ENCODE measurements around the gene WDR87. TPM values are rescaled to one million over a fixed set of nuclear protein-coding genes. Genes with fewer than 3 reads are reported as not detected.
"Not testable (repeated sequence)": the region's sequence is repeated elsewhere in the genome, so short reads cannot be mapped to it uniquely, and the experiment has no call there.

WDR87 gene
- total RNA-seq, 1 donor from 2014 or later = not detected

- no peak for TF ChIP-seq CTCF (IDR thresholded peaks at IDR 0.05; ENCODE audit: unreplicated experiment)
- H3K27ac Mint-ChIP-seq (ENCODE audit: unreplicated experiment) = no peak overlapping the region
- H3K27me3 Mint-ChIP-seq (ENCODE audit: unreplicated experiment) = peaks cover 2% of the 10 kb centered on the region
- H3K9me3 Mint-ChIP-seq (ENCODE audit: unreplicated experiment) = no peaks in the 10 kb centered on the region
- H3K36me3 Mint-ChIP-seq (ENCODE audit: low read depth, unreplicated experiment) = no peaks in the 10 kb centered on the region
- H3K4me3 Mint-ChIP-seq (ENCODE audit: unreplicated experiment) = no peak overlapping the region
- no peak for DNase-seq (ENCODE audit: low spot score)
- H3K4me1 Mint-ChIP-seq (ENCODE audit: unreplicated experiment) = peaks cover 10% of the 10 kb centered on the region
Observed at GRCh38 chr19:37926711-37927110, 20.3 kb upstream of the WDR87 start.

GRCh38 chr19:37926255-37926654 is 19.9 kb upstream of the WDR87 start:
- no peaks in the 10 kb centered on the region for H3K9me3 Mint-ChIP-seq (ENCODE audit: unreplicated experiment)
- DNase-seq (ENCODE audit: low spot score) = no peak
- no peak overlapping the region for H3K4me3 Mint-ChIP-seq (ENCODE audit: unreplicated experiment)
- no peaks in the 10 kb centered on the region for H3K36me3 Mint-ChIP-seq (ENCODE audit: low read depth, unreplicated experiment)
- peaks cover 3% of the 10 kb centered on the region for H3K27me3 Mint-ChIP-seq (ENCODE audit: unreplicated experiment)
- TF ChIP-seq CTCF (IDR thresholded peaks at IDR 0.05; ENCODE audit: unreplicated experiment) = no peak
- H3K4me1 Mint-ChIP-seq (ENCODE audit: unreplicated experiment) = peaks cover 8% of the 10 kb centered on the region
- no peak overlapping the region for H3K27ac Mint-ChIP-seq (ENCODE audit: unreplicated experiment)

GRCh38 chr19:37925212-37925611 is 18.8 kb upstream of the WDR87 start:
- Mint-ChIP-seq H3K9me3 (ENCODE audit: unreplicated experiment) (no peaks in the 10 kb centered on the region), H3K36me3 (ENCODE audit: low read depth, unreplicated experiment) (no peaks in the 10 kb centered on the region), H3K27ac (ENCODE audit: unreplicated experiment) (no peak overlapping the region), H3K27me3 (ENCODE audit: unreplicated experiment) (peaks cover 5% of the 10 kb centered on the region), H3K4me1 (ENCODE audit: unreplicated experiment) (peaks cover 8% of the 10 kb centered on the region), H3K4me3 (ENCODE audit: unreplicated experiment) (peak overlapping the region; percentile 43)
- no peak for TF ChIP-seq CTCF (IDR thresholded peaks at IDR 0.05; ENCODE audit: unreplicated experiment)
- DNase-seq (ENCODE audit: low spot score) = no peak

GRCh38 chr19:37924573-37924972 is 18.2 kb upstream of the WDR87 start:
- H3K9me3 Mint-ChIP-seq (ENCODE audit: unreplicated experiment); H3K27ac Mint-ChIP-seq (ENCODE audit: unreplicated experiment); H3K27me3 Mint-ChIP-seq (ENCODE audit: unreplicated experiment); H3K4me1 Mint-ChIP-seq (ENCODE audit: unreplicated experiment); H3K36me3 Mint-ChIP-seq (ENCODE audit: low read depth, unreplicated experiment); H3K4me3 Mint-ChIP-seq (ENCODE audit: unreplicated experiment); DNase-seq (ENCODE audit: low spot score): not testable (repeated sequence)

- Mint-ChIP-seq H3K27me3 (ENCODE audit: unreplicated experiment) (peaks cover 5% of the 10 kb centered on the region), H3K4me1 (ENCODE audit: unreplicated experiment) (peaks cover 4% of the 10 kb centered on the region), H3K9me3 (ENCODE audit: unreplicated experiment) (no peaks in the 10 kb centered on the region), H3K36me3 (ENCODE audit: low read depth, unreplicated experiment) (peaks cover 6% of the 10 kb centered on the region), H3K27ac (ENCODE audit: unreplicated experiment) (no peak overlapping the region), H3K4me3 (ENCODE audit: unreplicated experiment) (no peak overlapping the region)
- DNase-seq (ENCODE audit: low spot score) = no peak
- no peak for TF ChIP-seq CTCF (IDR thresholded peaks at IDR 0.05; ENCODE audit: unreplicated experiment)
Observed at GRCh38 chr19:37920591-37921450, 14.4 kb upstream of the WDR87 start.

Measured in endothelial cell (in vitro differentiated cells).